AG09309 (cell line): ENCODE measurements around the gene UBE2D1.
"Not testable (repeated sequence)": the region's sequence is repeated elsewhere in the genome, so short reads cannot be mapped to it uniquely, and the experiment has no call there.

Experiments used
- DNase-seq: peaks from one replicate; pipeline ENCODE4 v3.0.0-alpha.2; 2010; ENCODE audit warnings: low read depth
- H3K4me3 ChIP-seq: 2 replicates; pipeline ENCODE4 v1.5.1; 2011; ENCODE audit warnings: mild to moderate bottlenecking, low read depth, low read length, moderate library complexity; ENCODE audit not compliant: control insufficient read depth
- CTCF ChIP-seq: IDR thresholded peaks from 2 replicates; pipeline ENCODE4 v1.5.1; 2011; ENCODE audit warnings: mild to moderate bottlenecking, low read depth, low read length, inconsistent platforms; ENCODE audit not compliant: insufficient read depth, control insufficient read depth; ENCODE audit errors: missing control alignments

UBE2D1 gene

GRCh38 chr10:58414270-58415041 lies 79.7 kb downstream of the UBE2D1 start:
- no peak overlapping the region for H3K4me3 ChIP-seq
- TF ChIP-seq CTCF, result peak; percentile 56
- no peak for DNase-seq

GRCh38 chr10:58415757-58416156 lies 81.0 kb downstream of the UBE2D1 start:
- no peak for DNase-seq
- TF ChIP-seq CTCF, result no peak
- H3K4me3 ChIP-seq, result no peak overlapping the region

DNA sequence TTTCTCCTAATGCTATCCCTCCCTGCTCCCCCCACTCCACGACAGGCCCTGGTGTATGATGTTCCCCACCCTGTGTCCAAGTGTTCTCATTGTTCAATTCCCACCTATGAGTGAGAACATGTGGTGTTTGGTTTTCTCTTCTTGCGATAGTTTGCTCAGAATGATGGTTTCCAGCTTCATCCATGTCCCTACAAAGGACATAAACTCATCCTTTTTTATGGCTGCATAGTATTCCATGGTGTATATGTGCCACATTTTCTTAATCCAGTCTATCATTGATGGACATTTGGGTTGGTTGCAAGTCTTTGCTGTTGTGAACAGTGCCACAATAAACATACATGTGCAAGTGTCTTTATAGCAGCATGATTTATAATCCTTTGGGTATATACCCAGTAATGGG lies 83.1 kb downstream of the UBE2D1 start:
- H3K4me3 ChIP-seq, DNase-seq: not testable (repeated sequence)
